ENCODE data around the gene PITX1. TPM values are rescaled to one million over a fixed set of nuclear protein-coding genes. Genes with fewer than 3 reads are reported as not detected.

PITX1 gene
- total and polyA plus RNA-seq, 2 of the 13 experiments (the other 11 are each of a cell fraction or from before 2014, with no cell fraction given), result 11.7 to 20.2 TPM

- TF ChIP-seq ZBTB2 (CRISPR knock-in tag; IDR thresholded peaks at IDR 0.05; ENCODE audit: low read depth) (no peak), TRIM22 (IDR thresholded peaks at IDR 0.05) (no peak), ZFP41 (CRISPR knock-in tag; IDR thresholded peaks at IDR 0.05; ENCODE audit: borderline replicate concordance) (no peak)
Observed at GRCh38 chr5:135007305-135007704, 26.7 kb downstream of the PITX1 start (continued).

- Histone ChIP-seq H3K27ac (ENCODE audit: extremely low read length, insufficient read depth, low read length) (no peak overlapping the region), H3K4me3 (replicated peaks in 1 of 3; ENCODE audit: insufficient read depth in 1 of 3, low read depth in 2 of 3, low read length in 3 of 3) (no peak overlapping the region), H3K27me3 (ENCODE audit: control insufficient read depth in 1 of 2, insufficient read depth in 2 of 2, low read length in 2 of 2) (no peaks in the 10 kb centered on the region), H3K36me3 (replicated peaks in 1 of 2; ENCODE audit: control insufficient read depth in 1 of 2, insufficient read depth in 2 of 2, low read length in 2 of 2) (no peaks in the 10 kb centered on the region), H3K9me3 (ENCODE audit: low read length) (no peaks in the 10 kb centered on the region), H2AFZ (ENCODE audit: low read length) (no peak overlapping the region), H4K20me1 (ENCODE audit: insufficient read depth, low read length) (no peaks in the 10 kb centered on the region), H3K4me1 (ENCODE audit: insufficient read depth, low read length) (no peaks in the 10 kb centered on the region), H3K9ac (ENCODE audit: insufficient read depth, low read depth, low read length) (no peak overlapping the region), H3K4me2 (ENCODE audit: low read depth, low read length) (no peak overlapping the region), H3K79me2 (ENCODE audit: insufficient read depth, low read length) (no peaks in the 10 kb centered on the region)
- ChIA-PET CTCF (ENCODE audit: low intra/inter-chr PET ratio, low total read pairs) (no interaction called here), POLR2A (no interaction called here)
- WGBS (ENCODE audit: low lambda C conversion rate), result no CpG with 5 or more reads among the region's 3 CpGs
- intact Hi-C loops (cut with micrococcal nuclease; ENCODE audit: unreplicated experiment) (no loop called here), in situ Hi-C loops (cut with HindIII; ENCODE audit: extremely low pct_ligation_motif_present, low pct_unique_long_range_greater_than_20kb) (no loop called here)
- ATAC-seq (no peak; the same call in 2 of the 3 replicates), FAIRE-seq (no peak), DNase-seq (ENCODE audit: low spot score) (no peak)
- BruUV-seq (replicated peaks), result no TSS peak
- TF ChIP-seq GMEB2 (CRISPR knock-in tag; IDR thresholded peaks at IDR 0.05; ENCODE audit: low read depth), result no peak
- TF ChIP-seq CSRNP2 (CRISPR knock-in tag; conservative IDR thresholded peaks at IDR 0.05; ENCODE audit: low read depth), result no peak
- TF ChIP-seq CC2D1A (CRISPR knock-in tag; IDR thresholded peaks at IDR 0.05), result no peak
- TF ChIP-seq ZNF224 (CRISPR knock-in tag; IDR thresholded peaks at IDR 0.05), result no peak
- TF ChIP-seq HDAC2 (CRISPR knock-in tag; IDR thresholded peaks at IDR 0.05), result no peak
- TF ChIP-seq AGO2 (optimal IDR thresholded peaks at IDR 0.05; ENCODE audit: low read depth, low read length), result no peak
- no peak for TF ChIP-seq HMGXB3 (CRISPR knock-in tag; IDR thresholded peaks at IDR 0.05; ENCODE audit: borderline replicate concordance)
- TF ChIP-seq FOSL2 (CRISPR knock-in tag; IDR thresholded peaks at IDR 0.05), result no peak
- TF ChIP-seq TCF12 (IDR thresholded peaks at IDR 0.05), result no peak
- no peak for TF ChIP-seq TCF12 (CRISPR knock-in tag; IDR thresholded peaks at IDR 0.05)
- no peak for TF ChIP-seq KLF9 (CRISPR knock-in tag; IDR thresholded peaks at IDR 0.05; ENCODE audit: low read depth)
Observed at GRCh38 chr5:135005076-135005475, 29.0 kb downstream of the PITX1 start.
